OCI-LY7 (cell line): ENCODE data around the gene CD74. TPM values are rescaled to one million over a fixed set of nuclear protein-coding genes. Genes with fewer than 3 reads are reported as not detected.

Source experiments
- BruUV-seq: library from RNA; stranded (reverse); fragments of 400-500 nt; replicated peaks from 2 replicates; lab custom pipeline; 2021; lab: Mats Ljungman, UMichigan
- CTCF ChIA-PET: fragments of 300-600 bp; sonication (Branson Sonifier 250); formaldehyde crosslinking; loops from one replicate; lab custom pipeline; 2022; ENCODE audit warnings: antibody characterized with exemption; ENCODE audit not compliant: unreplicated experiment; lab: Charles Lee
- POLR2A ChIA-PET: fragments of 300-600 bp; sonication (Branson Sonifier 250); formaldehyde crosslinking; loops from one replicate; lab custom pipeline; 2022; ENCODE audit warnings: antibody characterized with exemption; lab: Charles Lee
- DNase-seq: peaks from one replicate; pipeline ENCODE4 v3.0.0-alpha.2; 2015; ENCODE audit warnings: low spot score
- H2AFZ ChIP-seq: fragments of 200-600 bp; sonication (generic), shearing (Covaris generic); 2 replicates; pipeline ENCODE4 v1.6.1; 2014; ENCODE audit warnings: mild to moderate bottlenecking, antibody characterized with exemption, low read length, moderate library complexity
- H3K27ac ChIP-seq: fragments of 200-600 bp; sonication (generic); 2 replicates; pipeline ENCODE4 v1.5.1; 2014; ENCODE audit warnings: mixed run types, low read depth, mild to moderate bottlenecking, moderate library complexity, low read length, inconsistent platforms; ENCODE audit not compliant: poor library complexity, severe bottlenecking
- H3K36me3 ChIP-seq: fragments of 200-600 bp; sonication (generic); 2 replicates; pipeline ENCODE4 v1.6.1; 2014; ENCODE audit warnings: mild to moderate bottlenecking, antibody characterized with exemption, low read length, moderate library complexity, mixed read lengths; ENCODE audit not compliant: insufficient read depth
- H3K4me1 ChIP-seq: fragments of 200-600 bp; sonication (generic); 2 replicates; pipeline ENCODE4 v1.5.1; 2014; ENCODE audit warnings: mild to moderate bottlenecking, low read length; ENCODE audit not compliant: insufficient read depth, poor library complexity, severe bottlenecking
- H3K4me2 ChIP-seq: fragments of 200-600 bp; sonication (generic); 2 replicates; pipeline ENCODE4 v1.6.1; 2014; ENCODE audit warnings: mild to moderate bottlenecking, low read length
- H3K4me3 ChIP-seq: fragments of 200-600 bp; sonication (generic); 2 replicates; pipeline ENCODE4 v1.5.1; 2014; ENCODE audit warnings: mild to moderate bottlenecking, low read depth, low read length; ENCODE audit not compliant: poor library complexity, severe bottlenecking
- H3K79me2 ChIP-seq: fragments of 200-600 bp; sonication (generic); 2 replicates; pipeline ENCODE4 v1.6.1; 2016; ENCODE audit warnings: low read depth, mild to moderate bottlenecking, low read length, moderate library complexity, mixed read lengths; ENCODE audit not compliant: insufficient read depth
- H3K9me2 ChIP-seq: fragments of 200-600 bp; sonication (generic); 2 replicates; pipeline ENCODE4 v1.6.1; 2016; ENCODE audit warnings: mild to moderate bottlenecking, low read length, mixed read lengths; ENCODE audit not compliant: insufficient read depth
- H3K9me3 ChIP-seq: fragments of 200-600 bp; sonication (generic); 2 replicates; pipeline ENCODE4 v1.6.1; 2014; ENCODE audit warnings: mild to moderate bottlenecking, mixed run types, low read length, mixed read lengths
- H4K20me1 ChIP-seq: fragments of 200-600 bp; sonication (generic); 2 replicates; pipeline ENCODE4 v1.6.1; 2014; ENCODE audit warnings: mild to moderate bottlenecking, antibody characterized with exemption, low read length, moderate library complexity, mixed read lengths; ENCODE audit not compliant: insufficient read depth
- EZH2phosphoT487 ChIP-seq: fragments of 200-600 bp; sonication (generic); IDR thresholded peaks from 2 replicates; pipeline ENCODE4 v1.6.1; 2018; ENCODE audit warnings: low read depth, borderline replicate concordance, mild to moderate bottlenecking, mixed run types, antibody characterized with exemption, low read length, moderate library complexity, mixed read lengths
- intact Hi-C: fragments of 100-400 bp; cut with micrococcal nuclease; formaldehyde crosslinking; loops from one replicate; pipeline ENCODE4 v1.10.0; 2022; ENCODE audit not compliant: unreplicated experiment
- total RNA-seq, 2 experiments: library from RNA; depleted of rRNA in 1 of 2; stranded (reverse); fragments of >200 nt in 1 of 2; shearing (Covaris generic) in 1 of 2; gene quantifications; 2 replicates each; pipeline ENCODE4 v1.2.3, GENCODE V29; 2014 to 2022
- TF ChIP-seq, protein P1 (sequence below): fragments of 200-600 bp; sonication (generic); conservative IDR thresholded peaks from 2 replicates; pipeline ENCODE4 v1.5.1; 2014; ENCODE audit warnings: mild to moderate bottlenecking, antibody characterized with exemption, low read length, moderate library complexity, mixed read lengths

Gene CD74
- total RNA-seq, 2 experiments from 2014 or later, result 1,759 to 3,686 TPM

DNA sequence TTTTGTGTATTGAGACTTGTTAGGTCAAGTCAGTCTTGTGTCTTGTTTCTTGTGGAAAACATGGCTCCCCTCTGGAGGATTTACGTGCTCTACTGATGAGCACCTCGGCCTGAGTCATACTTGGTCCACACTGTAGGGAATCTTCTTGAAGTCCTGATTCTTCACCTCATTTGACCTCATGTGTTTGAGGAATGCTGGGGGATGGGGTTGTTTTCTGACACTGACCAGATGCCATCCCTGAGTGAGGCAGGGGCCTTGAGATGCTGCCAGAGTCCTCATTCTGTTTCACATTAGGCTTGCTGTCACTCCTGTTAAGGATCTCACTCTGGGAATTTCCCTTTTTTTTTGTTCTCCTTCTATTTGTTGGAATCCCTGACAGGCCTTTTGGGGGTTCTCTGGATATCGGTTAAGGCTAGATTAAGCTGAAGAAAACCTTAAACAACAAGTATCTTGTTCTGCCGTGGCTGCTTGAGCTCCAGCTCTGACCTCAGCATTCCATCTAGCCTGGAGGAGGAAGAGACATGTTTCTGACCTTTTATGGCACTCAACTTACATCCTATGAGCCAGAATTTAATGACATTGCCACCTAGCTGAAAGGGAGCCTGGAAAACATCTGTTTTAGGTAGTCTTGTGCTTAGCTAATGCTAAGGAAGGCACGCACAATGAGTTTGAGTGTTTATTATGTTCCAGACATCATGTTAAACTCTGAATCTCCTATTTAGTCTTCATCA, 34.6 kb downstream of the CD74 start:
- no peak for DNase-seq
- peaks cover 100% of the 10 kb centered on the region for H3K36me3 ChIP-seq
- BruUV-seq, result no TSS peak

DNA sequence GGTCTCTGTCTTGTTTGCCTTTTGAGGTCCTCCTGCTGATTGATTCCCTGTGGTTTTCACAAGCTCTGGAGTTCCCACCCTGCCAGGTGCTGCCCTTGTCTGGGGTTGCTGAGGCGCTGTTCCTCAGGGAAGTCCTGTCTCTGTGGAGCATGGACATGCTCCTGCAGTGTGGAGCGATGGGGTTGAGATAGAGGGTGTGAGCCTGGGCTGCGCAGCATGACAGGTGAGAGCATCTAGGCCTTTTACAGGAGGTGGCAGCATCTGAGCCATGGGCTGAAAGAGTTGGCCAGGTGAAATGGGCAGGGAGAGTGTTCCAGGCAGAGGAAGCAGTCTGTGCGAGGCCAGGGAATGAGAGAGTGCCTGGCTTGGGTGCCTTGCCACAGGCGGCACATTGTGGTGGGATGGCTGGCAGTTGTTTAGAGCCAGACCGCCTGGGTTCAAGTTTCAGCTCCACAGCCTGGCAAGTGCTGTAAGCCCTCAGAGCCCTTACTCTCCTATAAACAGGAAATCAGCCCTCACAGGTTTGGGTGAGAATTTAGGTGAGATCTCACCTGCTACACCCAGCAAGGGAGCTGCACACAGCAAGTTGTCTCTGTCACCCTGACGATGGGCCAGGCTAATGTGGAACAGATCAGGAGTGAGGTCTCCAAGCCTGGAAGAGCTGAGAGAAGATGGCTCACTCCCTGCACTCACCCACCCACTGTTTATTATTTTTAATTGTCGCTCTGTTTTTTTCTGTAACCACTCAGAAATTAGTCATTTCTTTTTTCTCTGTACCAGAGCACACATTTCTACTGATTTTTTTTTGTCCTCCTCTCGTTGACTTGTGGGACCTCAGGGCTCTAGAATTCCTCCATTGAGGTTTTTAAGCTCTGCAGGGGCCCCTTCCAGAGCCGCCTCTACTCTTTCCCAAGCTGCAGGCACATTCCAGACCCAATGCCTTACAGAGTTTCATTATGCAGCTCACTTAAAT, 35.6 kb downstream of the CD74 start:
- CTCF ChIA-PET, result no interaction called here
- no peak overlapping the region for H3K27ac ChIP-seq
- DNase-seq, result no peak

More for the DNA sequence above, 34.6 kb downstream of the CD74 start:
- Histone ChIP-seq H3K4me1 (no peaks in the 10 kb centered on the region), H4K20me1 (no peaks in the 10 kb centered on the region), H3K9me3 (no peaks in the 10 kb centered on the region), H3K27ac (no peak overlapping the region), H2AFZ (no peak overlapping the region), H3K4me2 (no peak overlapping the region), H3K79me2 (no peaks in the 10 kb centered on the region), H3K4me3 (no peak overlapping the region), H3K9me2 (no peaks in the 10 kb centered on the region)
- intact Hi-C loops, result no loop called here
- ChIA-PET CTCF (no interaction called here), POLR2A (interaction anchor here (0.6 to 1.1 kb wide), 2 partner anchors 32 to 116 kb away, joined by 3 read pairs; no protein-coding TSS in a partner anchor)
- TF ChIP-seq, protein P1, sequence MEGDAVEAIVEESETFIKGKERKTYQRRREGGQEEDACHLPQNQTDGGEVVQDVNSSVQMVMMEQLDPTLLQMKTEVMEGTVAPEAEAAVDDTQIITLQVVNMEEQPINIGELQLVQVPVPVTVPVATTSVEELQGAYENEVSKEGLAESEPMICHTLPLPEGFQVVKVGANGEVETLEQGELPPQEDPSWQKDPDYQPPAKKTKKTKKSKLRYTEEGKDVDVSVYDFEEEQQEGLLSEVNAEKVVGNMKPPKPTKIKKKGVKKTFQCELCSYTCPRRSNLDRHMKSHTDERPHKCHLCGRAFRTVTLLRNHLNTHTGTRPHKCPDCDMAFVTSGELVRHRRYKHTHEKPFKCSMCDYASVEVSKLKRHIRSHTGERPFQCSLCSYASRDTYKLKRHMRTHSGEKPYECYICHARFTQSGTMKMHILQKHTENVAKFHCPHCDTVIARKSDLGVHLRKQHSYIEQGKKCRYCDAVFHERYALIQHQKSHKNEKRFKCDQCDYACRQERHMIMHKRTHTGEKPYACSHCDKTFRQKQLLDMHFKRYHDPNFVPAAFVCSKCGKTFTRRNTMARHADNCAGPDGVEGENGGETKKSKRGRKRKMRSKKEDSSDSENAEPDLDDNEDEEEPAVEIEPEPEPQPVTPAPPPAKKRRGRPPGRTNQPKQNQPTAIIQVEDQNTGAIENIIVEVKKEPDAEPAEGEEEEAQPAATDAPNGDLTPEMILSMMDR, result no peak
- no peak for TF ChIP-seq EZH2phosphoT487

More for the DNA sequence above, 35.6 kb downstream of the CD74 start:
- Histone ChIP-seq H3K4me3 (no peak overlapping the region), H3K4me1 (no peaks in the 10 kb centered on the region), H3K4me2 (no peak overlapping the region), H3K9me3 (no peaks in the 10 kb centered on the region), H4K20me1 (no peaks in the 10 kb centered on the region), H3K9me2 (no peaks in the 10 kb centered on the region), H3K36me3 (peaks cover 100% of the 10 kb centered on the region), H2AFZ (no peak overlapping the region), H3K79me2 (no peaks in the 10 kb centered on the region)
- TF ChIP-seq, protein P1, result no peak
- no peak for TF ChIP-seq EZH2phosphoT487
- no TSS peak for BruUV-seq
- intact Hi-C loops, result no loop called here
- POLR2A ChIA-PET, result interaction anchor here (1.1 to 2.1 kb wide), 2 partner anchors 9 to 33 kb away, joined by 3 to 6 read pairs; no protein-coding TSS in a partner anchor
